ENCODE data around the gene MCTP2. TPM values are rescaled to one million over a fixed set of nuclear protein-coding genes. Genes with fewer than 3 reads are reported as not detected.
A peak's percentile ranks its signal among the peaks of the same experiment; 100 is the strongest.

The MCTP2 gene
- total RNA-seq, 1 donor from 2014 or later = 12.8 TPM

GRCh38 chr15:94294556-94294955 lies 63.2 kb downstream of the MCTP2 start:
- H3K27me3 Mint-ChIP-seq (ENCODE audit: low read depth) = no peaks in the 10 kb centered on the region
- no peak overlapping the region for H3K4me3 Mint-ChIP-seq
- H3K27ac Mint-ChIP-seq = no peak overlapping the region
- peaks cover 7% of the 10 kb centered on the region for H3K36me3 Mint-ChIP-seq
- peaks cover 20% of the 10 kb centered on the region for H3K4me1 Mint-ChIP-seq
- peaks cover 23% of the 10 kb centered on the region for H3K9me3 Mint-ChIP-seq
- DNase-seq (ENCODE audit: low spot score in 2 of 2, unreplicated experiment in 2 of 2) = no peak
- TF ChIP-seq, protein P1, sequence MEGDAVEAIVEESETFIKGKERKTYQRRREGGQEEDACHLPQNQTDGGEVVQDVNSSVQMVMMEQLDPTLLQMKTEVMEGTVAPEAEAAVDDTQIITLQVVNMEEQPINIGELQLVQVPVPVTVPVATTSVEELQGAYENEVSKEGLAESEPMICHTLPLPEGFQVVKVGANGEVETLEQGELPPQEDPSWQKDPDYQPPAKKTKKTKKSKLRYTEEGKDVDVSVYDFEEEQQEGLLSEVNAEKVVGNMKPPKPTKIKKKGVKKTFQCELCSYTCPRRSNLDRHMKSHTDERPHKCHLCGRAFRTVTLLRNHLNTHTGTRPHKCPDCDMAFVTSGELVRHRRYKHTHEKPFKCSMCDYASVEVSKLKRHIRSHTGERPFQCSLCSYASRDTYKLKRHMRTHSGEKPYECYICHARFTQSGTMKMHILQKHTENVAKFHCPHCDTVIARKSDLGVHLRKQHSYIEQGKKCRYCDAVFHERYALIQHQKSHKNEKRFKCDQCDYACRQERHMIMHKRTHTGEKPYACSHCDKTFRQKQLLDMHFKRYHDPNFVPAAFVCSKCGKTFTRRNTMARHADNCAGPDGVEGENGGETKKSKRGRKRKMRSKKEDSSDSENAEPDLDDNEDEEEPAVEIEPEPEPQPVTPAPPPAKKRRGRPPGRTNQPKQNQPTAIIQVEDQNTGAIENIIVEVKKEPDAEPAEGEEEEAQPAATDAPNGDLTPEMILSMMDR (IDR thresholded peaks at IDR 0.05; ENCODE audit: unreplicated experiment) = no peak

DNA sequence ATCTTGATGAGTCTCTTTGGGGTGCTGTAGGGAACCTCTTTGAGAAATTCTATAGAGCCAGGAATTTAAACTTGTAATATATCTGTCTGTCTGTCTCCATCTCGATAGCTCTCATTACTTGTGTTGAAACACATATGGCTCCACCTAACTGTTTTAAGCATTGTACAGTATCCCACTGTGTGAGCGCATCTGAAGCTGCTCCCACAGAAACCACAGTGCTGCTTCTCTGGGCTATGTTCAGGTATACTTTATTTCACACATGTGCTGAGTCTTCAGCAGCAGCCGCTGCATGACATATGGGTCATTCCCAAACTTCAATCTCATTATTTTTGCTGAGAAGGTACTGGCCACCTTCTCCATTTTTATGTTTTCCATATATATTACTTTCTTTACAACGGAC lies 63.9 kb downstream of the MCTP2 start:
- Mint-ChIP-seq H3K36me3 (peaks cover 6% of the 10 kb centered on the region), H3K27ac (no peak overlapping the region), H3K9me3 (peaks cover 21% of the 10 kb centered on the region), H3K4me1 (peaks cover 20% of the 10 kb centered on the region), H3K27me3 (ENCODE audit: low read depth) (no peaks in the 10 kb centered on the region), H3K4me3 (no peak overlapping the region)
- TF ChIP-seq, protein P1 (IDR thresholded peaks at IDR 0.05; ENCODE audit: unreplicated experiment) = no peak
- no peak for DNase-seq (ENCODE audit: low spot score in 2 of 2, unreplicated experiment in 2 of 2)

DNA sequence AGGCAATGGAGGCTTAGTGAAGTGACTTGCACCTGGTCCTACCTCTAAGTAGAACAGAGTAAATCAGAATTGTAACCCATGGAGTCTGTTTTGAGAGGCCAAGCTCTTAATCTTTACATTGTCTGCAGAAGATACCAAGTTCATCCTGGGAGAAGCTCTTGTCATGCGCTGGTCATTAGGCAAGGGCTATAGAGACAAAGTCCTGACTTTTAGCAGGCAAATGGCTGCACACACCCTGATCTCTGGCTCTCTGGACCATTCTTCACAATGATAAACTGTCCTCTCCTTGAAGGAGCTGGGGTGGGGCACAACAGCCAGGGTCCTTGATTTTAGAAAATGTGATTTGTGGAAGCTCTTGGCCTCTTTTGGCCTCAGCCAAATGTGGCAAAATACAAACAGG lies 65.4 kb downstream of the MCTP2 start:
- TF ChIP-seq, protein P1 (IDR thresholded peaks at IDR 0.05; ENCODE audit: unreplicated experiment) = no peak
- Mint-ChIP-seq H3K4me3 (no peak overlapping the region), H3K36me3 (peaks cover 4% of the 10 kb centered on the region), H3K9me3 (peaks cover 17% of the 10 kb centered on the region), H3K27ac (peak overlapping the region; percentile 75), H3K4me1 (peaks cover 20% of the 10 kb centered on the region), H3K27me3 (ENCODE audit: low read depth) (no peaks in the 10 kb centered on the region)
- DNase-seq (ENCODE audit: low spot score in 2 of 2, unreplicated experiment in 2 of 2) = no peak

- Mint-ChIP-seq H3K4me3 (no peak overlapping the region), H3K9me3 (peaks cover 17% of the 10 kb centered on the region), H3K27ac (peak overlapping the region; percentile 75), H3K4me1 (peaks cover 20% of the 10 kb centered on the region), H3K36me3 (peaks cover 4% of the 10 kb centered on the region), H3K27me3 (ENCODE audit: low read depth) (no peaks in the 10 kb centered on the region)
- TF ChIP-seq, protein P1 (IDR thresholded peaks at IDR 0.05; ENCODE audit: unreplicated experiment) = no peak
- no peak for DNase-seq (ENCODE audit: low spot score in 2 of 2, unreplicated experiment in 2 of 2)
These were observed 66.2 kb downstream of the MCTP2 start for GRCh38 chr15:94297558-94297957.

DNA sequence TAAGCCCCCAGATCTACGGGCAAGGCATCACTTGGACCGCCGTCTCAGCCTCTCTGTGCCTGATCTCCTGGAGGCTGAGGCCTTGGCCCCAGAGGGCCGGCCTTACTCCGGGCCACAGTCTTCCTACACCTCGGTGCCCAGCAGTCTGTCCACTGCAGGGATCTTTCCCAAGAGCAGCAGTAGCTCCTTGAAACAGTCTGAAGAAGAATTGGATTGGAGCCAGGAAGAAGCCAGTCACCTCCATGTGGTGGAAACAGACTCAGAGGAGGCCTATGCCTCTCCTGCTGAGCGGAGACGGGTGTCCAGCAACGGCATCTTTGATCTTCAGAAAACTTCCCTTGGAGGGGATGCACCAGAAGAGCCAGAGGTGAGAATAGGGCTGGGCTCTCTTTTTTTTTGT lies 67.0 kb downstream of the MCTP2 start:
- TF ChIP-seq, protein P1 (IDR thresholded peaks at IDR 0.05; ENCODE audit: unreplicated experiment) = no peak
- Mint-ChIP-seq H3K4me3 (no peak overlapping the region), H3K4me1 (peaks cover 16% of the 10 kb centered on the region), H3K27me3 (ENCODE audit: low read depth) (no peaks in the 10 kb centered on the region), H3K27ac (no peak overlapping the region), H3K36me3 (peaks cover 10% of the 10 kb centered on the region), H3K9me3 (peaks cover 19% of the 10 kb centered on the region)
- no peak for DNase-seq (ENCODE audit: low spot score in 2 of 2, unreplicated experiment in 2 of 2)

GRCh38 chr15:94300612-94301011 lies 69.3 kb downstream of the MCTP2 start:
- no peaks in the 10 kb centered on the region for H3K27me3 Mint-ChIP-seq (ENCODE audit: low read depth)
- H3K27ac Mint-ChIP-seq = no peak overlapping the region
- no peak overlapping the region for H3K4me3 Mint-ChIP-seq
- peaks cover 18% of the 10 kb centered on the region for H3K36me3 Mint-ChIP-seq
- TF ChIP-seq, protein P1 (IDR thresholded peaks at IDR 0.05; ENCODE audit: unreplicated experiment) = no peak
- peaks cover 12% of the 10 kb centered on the region for H3K4me1 Mint-ChIP-seq
- H3K9me3 Mint-ChIP-seq = peaks cover 13% of the 10 kb centered on the region
- DNase-seq (ENCODE audit: low spot score in 2 of 2, unreplicated experiment in 2 of 2) = no peak

Measured in mesothelial cell of epicardium (in vitro differentiated cells).